Stimulated activated CD4-positive, alpha-beta T cell treated with anti-CD3 and anti-CD28 coated beads, Interleukin-2, amount 100 ng/mL, for 4 hours (primary cell): ENCODE results near the gene TMEM141.
A peak's percentile ranks its signal among the peaks of the same experiment; 100 is the strongest.
"Not testable (repeated sequence)": the region's sequence is repeated elsewhere in the genome, so short reads cannot be mapped to it uniquely, and the experiment has no call there.

Source experiments
- DNase-seq: peaks from one replicate; pipeline ENCODE4 v3.0.0-alpha.2; 2020; ENCODE audit warnings: low read depth

The TMEM141 gene

GRCh38 chr9:136833381-136834048 is 42.4 kb downstream of the TMEM141 start:
- not testable (repeated sequence) for DNase-seq

GRCh38 chr9:136835162-136835931 is 44.2 kb downstream of the TMEM141 start:
- DNase-seq: no peak

GRCh38 chr9:136835932-136836904 is 45.1 kb downstream of the TMEM141 start:
- DNase-seq: no peak

- DNase-seq: no peak
Observed at GRCh38 chr9:136837146-136837855, 46.2 kb downstream of the TMEM141 start.

- DNase-seq: not testable (repeated sequence)
Observed at GRCh38 chr9:136837856-136838277, 46.7 kb downstream of the TMEM141 start.

- DNase-seq: no peak
Observed at GRCh38 chr9:136838314-136839228, 47.4 kb downstream of the TMEM141 start.

GRCh38 chr9:136839229-136840139 is 48.3 kb downstream of the TMEM141 start:
- no peak for DNase-seq

- DNase-seq: no peak
Observed at GRCh38 chr9:136840140-136840876, 49.2 kb downstream of the TMEM141 start.

GRCh38 chr9:136840877-136841645 is 49.9 kb downstream of the TMEM141 start:
- DNase-seq: no peak

- DNase-seq: not testable (repeated sequence)
Observed at GRCh38 chr9:136841646-136842379, 50.7 kb downstream of the TMEM141 start.

- DNase-seq: peak; percentile 57
Observed at GRCh38 chr9:136842380-136842948, 51.3 kb downstream of the TMEM141 start, which contains the start of gene AJM1. TSS of gene AJM1 (plus strand) at chr9:136842478. CDS start at chr9:136844415, 1,937 bp downstream.
